ENCODE measurements around the gene TFEB.

DNA sequence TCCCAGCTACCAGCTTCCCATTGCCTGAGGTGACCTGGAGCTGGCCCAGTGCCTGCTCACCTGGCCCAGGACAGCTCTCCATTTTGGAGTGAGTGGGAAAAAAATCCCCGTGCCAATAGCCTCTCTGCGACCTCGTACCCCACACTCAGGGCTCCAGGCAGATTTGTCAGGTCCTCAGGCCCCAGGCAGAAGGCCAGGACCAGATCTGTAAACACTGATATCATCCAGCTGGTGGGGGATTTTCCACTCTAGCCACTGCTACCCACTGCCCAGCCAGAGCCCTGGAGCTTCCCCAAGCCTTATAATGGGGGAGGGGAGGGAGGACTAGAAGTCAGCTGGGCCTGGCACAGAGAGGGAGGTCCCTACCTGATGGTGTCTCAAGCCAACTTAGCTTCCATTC, 13.1 kb upstream of the TFEB start:
- TF ChIP-seq, protein P1, sequence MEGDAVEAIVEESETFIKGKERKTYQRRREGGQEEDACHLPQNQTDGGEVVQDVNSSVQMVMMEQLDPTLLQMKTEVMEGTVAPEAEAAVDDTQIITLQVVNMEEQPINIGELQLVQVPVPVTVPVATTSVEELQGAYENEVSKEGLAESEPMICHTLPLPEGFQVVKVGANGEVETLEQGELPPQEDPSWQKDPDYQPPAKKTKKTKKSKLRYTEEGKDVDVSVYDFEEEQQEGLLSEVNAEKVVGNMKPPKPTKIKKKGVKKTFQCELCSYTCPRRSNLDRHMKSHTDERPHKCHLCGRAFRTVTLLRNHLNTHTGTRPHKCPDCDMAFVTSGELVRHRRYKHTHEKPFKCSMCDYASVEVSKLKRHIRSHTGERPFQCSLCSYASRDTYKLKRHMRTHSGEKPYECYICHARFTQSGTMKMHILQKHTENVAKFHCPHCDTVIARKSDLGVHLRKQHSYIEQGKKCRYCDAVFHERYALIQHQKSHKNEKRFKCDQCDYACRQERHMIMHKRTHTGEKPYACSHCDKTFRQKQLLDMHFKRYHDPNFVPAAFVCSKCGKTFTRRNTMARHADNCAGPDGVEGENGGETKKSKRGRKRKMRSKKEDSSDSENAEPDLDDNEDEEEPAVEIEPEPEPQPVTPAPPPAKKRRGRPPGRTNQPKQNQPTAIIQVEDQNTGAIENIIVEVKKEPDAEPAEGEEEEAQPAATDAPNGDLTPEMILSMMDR (conservative IDR thresholded peaks at IDR 0.05), result no peak
- TF ChIP-seq EZH2 (IDR thresholded peaks at IDR 0.05; ENCODE audit: low read depth), result no peak
